Measurements from ENCODE around the gene TUBB2B.

Gene TUBB2B

GRCh38 chr6:3210024-3210610 is 17.3 kb downstream of the TUBB2B start:
- DNase-seq (ENCODE audit: low read depth) = no peak
- no peak overlapping the region for H3K4me3 ChIP-seq (replicated peaks; ENCODE audit: low read depth, low read length)
- TF ChIP-seq CTCF (IDR thresholded peaks at IDR 0.05; ENCODE audit: low read length, missing control alignments) = no peak

DNA sequence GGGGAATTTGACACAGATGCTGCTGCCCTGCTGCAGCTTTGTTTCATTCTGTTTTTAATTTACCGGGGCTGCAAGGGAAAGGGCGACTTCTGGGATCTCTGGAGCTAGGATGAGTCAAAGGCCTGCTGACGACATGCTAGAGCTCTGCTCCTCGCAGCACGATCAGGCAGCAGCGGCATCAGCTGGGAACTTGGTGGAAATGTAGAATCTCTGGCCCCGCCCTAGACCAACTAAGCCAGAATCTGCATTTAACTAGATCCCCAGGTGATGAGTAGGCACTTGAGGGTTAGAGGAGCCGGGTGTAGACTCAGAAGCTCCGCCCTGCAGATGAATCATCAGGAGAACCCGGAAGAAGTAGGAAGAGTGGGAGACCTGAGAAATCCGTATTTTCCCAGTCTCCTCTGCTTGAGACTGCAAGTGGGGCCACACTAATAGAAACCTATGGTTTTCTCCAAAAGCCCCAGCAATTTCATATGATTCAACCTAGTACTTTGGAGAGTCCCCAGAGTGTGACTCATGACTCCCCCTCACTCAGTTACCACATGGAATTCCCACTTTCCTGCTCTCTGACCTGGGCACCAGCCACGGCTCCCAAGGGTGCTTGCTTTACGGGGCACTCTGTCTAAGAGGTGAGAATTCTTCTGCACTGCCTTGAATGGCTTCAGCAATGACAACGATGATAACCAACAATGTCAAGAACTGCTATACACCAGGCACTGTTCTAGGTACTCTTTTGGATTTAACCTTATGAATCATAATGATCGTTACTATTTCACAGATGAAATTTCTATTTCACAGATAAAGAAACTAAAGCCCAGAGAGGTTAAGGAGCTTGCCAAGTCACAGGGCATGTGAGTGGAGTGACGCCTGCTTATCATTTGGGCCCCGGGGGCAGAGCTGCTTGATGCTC is 18.1 kb downstream of the TUBB2B start:
- DNase-seq (ENCODE audit: low read depth) = peak; percentile 93
- peak; percentile 33 for TF ChIP-seq CTCF (IDR thresholded peaks at IDR 0.05; ENCODE audit: low read length, missing control alignments)
- H3K4me3 ChIP-seq (replicated peaks; ENCODE audit: low read depth, low read length) = peak overlapping the region; percentile 7

DNA sequence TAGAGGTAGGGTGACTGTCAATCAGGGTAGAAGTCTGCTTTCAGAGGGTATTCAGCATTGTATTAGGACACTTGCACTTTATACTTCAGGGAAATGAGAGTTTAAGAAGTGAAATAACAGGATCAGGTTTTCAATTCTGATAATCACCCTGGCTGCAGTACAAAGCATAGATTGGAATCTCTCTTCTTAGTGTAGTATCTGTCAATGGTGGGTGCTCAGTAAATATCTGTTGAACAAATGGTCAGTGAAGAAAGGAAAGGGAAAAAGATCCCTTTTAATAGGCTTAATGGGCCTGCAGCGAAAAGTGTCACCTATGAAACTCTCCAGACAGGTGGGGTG is 18.7 kb downstream of the TUBB2B start:
- H3K4me3 ChIP-seq (replicated peaks; ENCODE audit: low read depth, low read length) = peak overlapping the region; percentile 7
- no peak for DNase-seq (ENCODE audit: low read depth)
- no peak for TF ChIP-seq CTCF (IDR thresholded peaks at IDR 0.05; ENCODE audit: low read length, missing control alignments)

GRCh38 chr6:3208098-3208774 is 19.2 kb downstream of the TUBB2B start:
- peak overlapping the region; percentile 7 for H3K4me3 ChIP-seq (replicated peaks; ENCODE audit: low read depth, low read length)
- no peak for TF ChIP-seq CTCF (IDR thresholded peaks at IDR 0.05; ENCODE audit: low read length, missing control alignments)
- peak; percentile 91 for DNase-seq (ENCODE audit: low read depth)

- no peak for TF ChIP-seq CTCF (IDR thresholded peaks at IDR 0.05; ENCODE audit: low read length, missing control alignments)
- DNase-seq (ENCODE audit: low read depth) = no peak
- no peak overlapping the region for H3K4me3 ChIP-seq (replicated peaks; ENCODE audit: low read depth, low read length)
These were observed 21.0 kb downstream of the TUBB2B start for GRCh38 chr6:3206339-3207015.

DNA sequence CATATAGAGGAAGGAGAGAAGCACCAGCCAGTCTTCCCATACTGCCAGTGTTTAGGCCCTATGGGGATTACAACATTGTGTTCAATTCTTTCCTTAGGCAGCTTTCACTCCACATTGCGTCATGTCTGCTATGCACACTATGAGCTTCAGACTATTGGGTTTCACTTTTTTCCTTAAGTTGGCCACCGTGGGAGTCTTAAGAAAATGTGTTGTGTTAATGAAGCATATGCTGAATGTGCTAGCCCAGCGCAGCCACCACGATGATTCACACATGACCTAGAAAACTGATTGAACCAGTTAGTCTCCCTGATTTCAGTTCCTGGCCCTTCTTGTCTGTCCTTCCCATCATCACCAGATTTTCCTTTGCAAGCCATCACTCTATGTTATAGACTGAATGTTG is 21.5 kb downstream of the TUBB2B start:
- peak; percentile 86 for DNase-seq (ENCODE audit: low read depth)
- no peak for TF ChIP-seq CTCF (IDR thresholded peaks at IDR 0.05; ENCODE audit: low read length, missing control alignments)
- H3K4me3 ChIP-seq (replicated peaks; ENCODE audit: low read depth, low read length) = no peak overlapping the region
